SK-N-SH (cell line): Measurements from ENCODE around the gene AFF3. TPM values are rescaled to one million over a fixed set of nuclear protein-coding genes. Genes with fewer than 3 reads are reported as not detected.

Experiments
- CTCF ChIA-PET: fragments of 300-600, 350-600 bp; formaldehyde crosslinking; extraction: SDS; loops from one replicate; lab custom pipeline; 2021; lab: Yijun Ruan, JAX
- POLR2A ChIA-PET: fragments of 350-600 bp; sonication (Branson Sonifier 250); formaldehyde crosslinking; extraction: SDS; loops from one replicate; lab custom pipeline; 2020; ENCODE audit warnings: antibody characterized with exemption, inconsistent platforms; lab: Yijun Ruan, JAX
- DNase-seq: peaks from one replicate; pipeline ENCODE4 v3.0.0; 2012
- H2AFZ ChIP-seq: fragments of 200-600 bp; sonication (generic); 2 replicates; pipeline ENCODE4 v1.8.1; 2016; ENCODE audit warnings: antibody characterized with exemption, mild to moderate bottlenecking, low read depth
- H3F3A ChIP-seq: fragments of 200-600 bp; sonication (generic); replicated peaks from 2 replicates; pipeline ENCODE3; 2016; ENCODE audit warnings: antibody characterized with exemption, mild to moderate bottlenecking; ENCODE audit not compliant: insufficient read depth
- H3K27ac ChIP-seq, 2 experiments: fragments of 200-500 bp in 1 of 2; fragments of 200-600 bp in 1 of 2; sonication (Bioruptor generic) in 1 of 2; sonication (generic), shearing (Covaris generic) in 1 of 2; 2 replicates each; pipeline versions ENCODE4 v1.5.1 to v1.6.1; 2014 to 2016; ENCODE audit warnings: low read depth in 2 of 2, inconsistent platforms in 1 of 2, low read length in 1 of 2, mild to moderate bottlenecking in 1 of 2, mixed read lengths in 1 of 2
- H3K27me3 ChIP-seq: fragments of 200-600 bp; sonication (generic), shearing (Covaris generic); 2 replicates; pipeline ENCODE4 v1.6.1; 2016; ENCODE audit warnings: mixed run types; ENCODE audit not compliant: insufficient read depth
- H3K36me3 ChIP-seq, 2 experiments: fragments of 200-500 bp in 1 of 2; fragments of 200-600 bp in 1 of 2; sonication (Bioruptor generic) in 1 of 2; sonication (generic) in 1 of 2; replicated peaks in 1 of 2; 2 replicates each; pipeline versions ENCODE3 to v1.5.1; 2014 to 2016; ENCODE audit warnings: low read length in 1 of 2, mild to moderate bottlenecking in 1 of 2; ENCODE audit not compliant: insufficient read depth in 2 of 2, control insufficient read depth in 1 of 2
- H3K4me1 ChIP-seq, 2 experiments: fragments of 200-500 bp in 1 of 2; fragments of 200-600 bp in 1 of 2; sonication (Bioruptor generic) in 1 of 2; sonication (generic), shearing (Covaris generic) in 1 of 2; 2 replicates each; pipeline versions ENCODE4 v1.5.1 to v1.6.1; 2014 to 2016; ENCODE audit warnings: low read depth in 1 of 2, low read length in 1 of 2, mixed run types in 1 of 2; ENCODE audit not compliant: insufficient read depth in 2 of 2, control insufficient read depth in 1 of 2
- H3K4me2 ChIP-seq: fragments of 200-600 bp; sonication (generic), shearing (Covaris generic); 2 replicates; pipeline ENCODE4 v1.6.1; 2017; ENCODE audit warnings: mixed run types
- H3K4me3 ChIP-seq, 2 experiments: fragments of 200-500 bp in 1 of 2; fragments of 200-600 bp in 1 of 2; sonication (Bioruptor generic) in 1 of 2; sonication (generic), shearing (Covaris generic) in 1 of 2; 2 replicates each; pipeline versions ENCODE4 v1.5.1 to v1.8.1; 2014 to 2016; ENCODE audit warnings: low read depth in 2 of 2, inconsistent platforms in 1 of 2, low read length in 1 of 2, mild to moderate bottlenecking in 1 of 2, mixed read lengths in 1 of 2, moderate library complexity in 1 of 2
- H3K79me2 ChIP-seq: fragments of 200-600 bp; sonication (generic); 2 replicates; pipeline ENCODE4 v1.8.1; 2017; ENCODE audit warnings: mild to moderate bottlenecking; ENCODE audit not compliant: insufficient read depth
- H3K9ac ChIP-seq: fragments of 200-600 bp; sonication (generic); 2 replicates; pipeline ENCODE4 v1.6.1; 2017; ENCODE audit warnings: mixed run types
- H3K9me2 ChIP-seq: fragments of 200-600 bp; sonication (generic); 2 replicates; pipeline ENCODE4 v1.6.1; 2017; ENCODE audit warnings: mixed run types
- H3K9me3 ChIP-seq: fragments of 200-600 bp; sonication (generic); 2 replicates; pipeline ENCODE4 v1.6.1; 2017; ENCODE audit warnings: mixed run types, mild to moderate bottlenecking, moderate library complexity
- H4K20me1 ChIP-seq: fragments of 200-600 bp; sonication (generic); 2 replicates; pipeline ENCODE4 v1.6.1; 2017; ENCODE audit warnings: mild to moderate bottlenecking, mixed run types; ENCODE audit not compliant: insufficient read depth
- ELF1 ChIP-seq: IDR thresholded peaks from 2 replicates; pipeline ENCODE4 v1.4.0; 2012
- EP300 ChIP-seq, 2 experiments: IDR thresholded peaks; 2 replicates each; pipeline versions ENCODE4 v1.4.0 to v1.6.1; 2012; ENCODE audit warnings: borderline replicate concordance in 1 of 2, low read depth in 1 of 2, low read length in 1 of 2
- FOXM1 ChIP-seq: IDR thresholded peaks from 2 replicates; pipeline ENCODE4 v1.4.0; 2012; ENCODE audit warnings: low read depth, mild to moderate bottlenecking
- GATA2 ChIP-seq: sonication (generic); formaldehyde crosslinking; IDR thresholded peaks from 2 replicates; pipeline ENCODE4 v1.5.0; 2020; ENCODE audit warnings: mild to moderate bottlenecking, missing genetic modification reagents
- NFIC ChIP-seq: IDR thresholded peaks from 2 replicates; pipeline ENCODE4 v1.4.0; 2012; ENCODE audit warnings: borderline replicate concordance
- NRF1 ChIP-seq: IDR thresholded peaks from 2 replicates; pipeline ENCODE4 v1.6.1; 2012; ENCODE audit warnings: low read depth, mild to moderate bottlenecking, low read length
- PBX3 ChIP-seq: IDR thresholded peaks from 2 replicates; pipeline ENCODE4; 2012
- POLR2AphosphoS5 ChIP-seq: IDR thresholded peaks from 2 replicates; pipeline ENCODE4 v1.6.1; 2012; ENCODE audit warnings: low read depth, low read length
- RCOR1 ChIP-seq: fragments of 150-350 bp; IDR thresholded peaks from 2 replicates; pipeline ENCODE4 v1.6.1; 2017; ENCODE audit warnings: antibody characterized with exemption, low read length
- RFX5 ChIP-seq: IDR thresholded peaks from 2 replicates; pipeline ENCODE4 v1.6.1; 2012; ENCODE audit warnings: mild to moderate bottlenecking, improper control_type of control experiment, low read length
- TAF1 ChIP-seq: IDR thresholded peaks from 2 replicates; pipeline ENCODE4 v1.6.1; 2012; ENCODE audit warnings: low read depth, mild to moderate bottlenecking, low read length, moderate library complexity, borderline replicate concordance
- TCF12 ChIP-seq: IDR thresholded peaks from 2 replicates; pipeline ENCODE4 v1.4.0; 2012
- YY1 ChIP-seq: IDR thresholded peaks from 2 replicates; pipeline ENCODE4 v1.4.0; 2012; ENCODE audit warnings: low read depth, mild to moderate bottlenecking
- WGBS: methylation state at CpG from one replicate; pipeline ENCODE4 v1.1.6; 2017; ENCODE audit warnings: low lambda C conversion rate; 5-methylcytosine and 5-hydroxymethylcytosine counted together
- polyA plus RNA-seq, 3 experiments: library from polyadenylated mRNA; depleted of rRNA; stranded (reverse); fragments of >200 nt; gene quantifications; 2 replicates each; pipeline ENCODE4 v1.2.3, GENCODE V29; 2012
- TF ChIP-seq, protein P1 (sequence below): IDR thresholded peaks from 2 replicates; pipeline ENCODE4 v1.4.0; 2012; ENCODE audit warnings: low read depth, borderline replicate concordance
- TF ChIP-seq, protein P2 (sequence below): IDR thresholded peaks from 2 replicates; pipeline ENCODE4 v1.6.1; 2012; ENCODE audit warnings: mild to moderate bottlenecking, low read depth, low read length, moderate library complexity

AFF3 gene
- polyA plus RNA-seq, 1 of the 3 experiments (the other 2 are of a cell fraction), result 0.36 TPM

DNA sequence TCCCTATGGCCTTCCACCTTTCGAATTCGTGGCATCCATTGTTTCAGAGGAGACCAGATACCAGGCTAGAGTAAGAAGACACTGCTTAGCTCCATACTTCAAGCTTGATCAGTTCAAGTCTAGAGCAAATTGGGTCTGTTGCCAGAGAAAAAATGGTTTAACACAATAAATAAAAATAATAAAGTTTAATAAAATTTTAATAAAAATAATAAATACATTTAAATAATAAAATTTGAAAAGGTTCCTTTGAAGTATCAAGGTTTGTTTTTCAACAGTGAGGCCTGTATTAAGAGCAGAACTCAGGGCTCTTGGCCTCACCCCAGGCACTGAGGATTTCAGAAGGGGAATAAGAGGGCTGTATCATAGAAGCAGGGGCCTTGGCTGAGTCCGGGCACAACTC is 547.0 kb downstream of the AFF3 start:
- Histone ChIP-seq H3K9ac (no peak overlapping the region), H3K9me2 (no peaks in the 10 kb centered on the region), H3K79me2 (no peaks in the 10 kb centered on the region), H2AFZ (no peak overlapping the region), H3F3A (no peaks in the 10 kb centered on the region), H4K20me1 (no peaks in the 10 kb centered on the region), H3K9me3 (no peaks in the 10 kb centered on the region), H3K4me2 (no peak overlapping the region), H3K4me1 (peaks cover 0 to 2% of the 10 kb centered on the region in 2 experiments; a peak in 1 of 4 replicates), H3K27ac (no peak overlapping the region), H3K27me3 (no peaks in the 10 kb centered on the region), H3K4me3 (no peak overlapping the region), H3K36me3 (no peaks in the 10 kb centered on the region)
- ChIA-PET POLR2A (interaction anchor here (0.5 kb wide), 1 partner anchor 525 kb away, joined by 4 read pairs; no protein-coding TSS in a partner anchor), CTCF (interaction anchor here (1.1 kb wide), 1 partner anchor 14 kb away, joined by 3 read pairs; no protein-coding TSS in a partner anchor)
- TF ChIP-seq TCF12, result no peak
- 81% methylated on average over 3 of the region's 3 CpGs for WGBS
- no peak for DNase-seq

- Histone ChIP-seq H3K9me3 (no peaks in the 10 kb centered on the region), H3K4me3 (no peak overlapping the region), H4K20me1 (no peaks in the 10 kb centered on the region), H3K9ac (no peak overlapping the region), H2AFZ (no peak overlapping the region), H3K9me2 (no peaks in the 10 kb centered on the region), H3K36me3 (no peaks in the 10 kb centered on the region), H3K27me3 (no peaks in the 10 kb centered on the region), H3K27ac (no peak overlapping the region), H3F3A (no peaks in the 10 kb centered on the region), H3K4me2 (no peak overlapping the region), H3K4me1 (peaks cover 0 to 2% of the 10 kb centered on the region in 2 experiments; a peak in 1 of 4 replicates), H3K79me2 (no peaks in the 10 kb centered on the region)
- TF ChIP-seq NFIC (no peak), TAF1 (no peak), PBX3 (no peak), POLR2AphosphoS5 (no peak), GATA2 (CRISPR knock-in tag) (no peak), FOXM1 (no peak)
- ChIA-PET POLR2A (no interaction called here), CTCF (no interaction called here)
- WGBS, result 86% methylated on average over 28 of the region's 54 CpGs
- DNase-seq, result no peak
These were observed 548.5 kb downstream of the AFF3 start for GRCh38 chr2:99593692-99594427.

DNA sequence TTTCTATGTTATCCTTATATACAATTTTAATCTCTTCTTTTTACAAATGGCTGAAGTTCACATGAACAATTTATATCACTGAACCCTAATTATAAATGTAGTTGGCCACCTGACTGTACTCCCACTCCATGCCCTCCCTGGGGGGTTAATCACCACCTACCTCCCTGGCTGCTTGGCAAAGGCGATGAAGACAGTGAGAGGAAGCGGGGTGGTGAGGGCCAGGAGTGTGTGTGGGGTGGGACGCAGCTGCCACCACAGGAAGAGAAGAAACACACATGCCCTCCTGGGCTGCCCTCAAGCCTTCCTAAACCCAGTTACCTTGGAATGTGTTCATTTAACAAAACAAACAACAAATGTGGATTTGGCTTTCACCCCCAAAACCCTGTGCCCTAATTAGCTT is 565.6 kb downstream of the AFF3 start:
- H2AFZ ChIP-seq, result no peak overlapping the region
- no peak overlapping the region for H3K9ac ChIP-seq
- H3K79me2 ChIP-seq, result no peaks in the 10 kb centered on the region
- H3K4me3 ChIP-seq, result no peak overlapping the region
- no peak for DNase-seq
- POLR2A ChIA-PET, result no interaction called here
- 73% methylated on average over 3 of the region's 3 CpGs for WGBS
- no peaks in the 10 kb centered on the region for H4K20me1 ChIP-seq
- no peak overlapping the region for H3K27ac ChIP-seq
- H3K9me2 ChIP-seq, result no peaks in the 10 kb centered on the region
- H3K4me1 ChIP-seq, result no peaks in the 10 kb centered on the region
- no peak overlapping the region for H3K4me2 ChIP-seq
- H3K27me3 ChIP-seq, result no peaks in the 10 kb centered on the region
- H3K36me3 ChIP-seq, result no peaks in the 10 kb centered on the region
- CTCF ChIA-PET, result no interaction called here
- H3F3A ChIP-seq, result no peaks in the 10 kb centered on the region
- H3K9me3 ChIP-seq, result no peaks in the 10 kb centered on the region
- TF ChIP-seq NFIC, result no peak
- no peak for TF ChIP-seq ELF1
- TF ChIP-seq, protein P1, sequence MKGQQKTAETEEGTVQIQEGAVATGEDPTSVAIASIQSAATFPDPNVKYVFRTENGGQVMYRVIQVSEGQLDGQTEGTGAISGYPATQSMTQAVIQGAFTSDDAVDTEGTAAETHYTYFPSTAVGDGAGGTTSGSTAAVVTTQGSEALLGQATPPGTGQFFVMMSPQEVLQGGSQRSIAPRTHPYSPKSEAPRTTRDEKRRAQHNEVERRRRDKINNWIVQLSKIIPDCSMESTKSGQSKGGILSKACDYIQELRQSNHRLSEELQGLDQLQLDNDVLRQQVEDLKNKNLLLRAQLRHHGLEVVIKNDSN, result no peak
- TF ChIP-seq YY1, result no peak
- TF ChIP-seq NRF1, result no peak
- TF ChIP-seq TAF1, result no peak
- no peak for TF ChIP-seq PBX3
- TF ChIP-seq RCOR1, result no peak
- TF ChIP-seq RFX5, result no peak
- no peak for TF ChIP-seq EP300 (IDR thresholded peaks at IDR 0.05; ENCODE audit: borderline replicate concordance in 1 of 2, low read depth in 1 of 2, low read length in 1 of 2)
- TF ChIP-seq, protein P2, sequence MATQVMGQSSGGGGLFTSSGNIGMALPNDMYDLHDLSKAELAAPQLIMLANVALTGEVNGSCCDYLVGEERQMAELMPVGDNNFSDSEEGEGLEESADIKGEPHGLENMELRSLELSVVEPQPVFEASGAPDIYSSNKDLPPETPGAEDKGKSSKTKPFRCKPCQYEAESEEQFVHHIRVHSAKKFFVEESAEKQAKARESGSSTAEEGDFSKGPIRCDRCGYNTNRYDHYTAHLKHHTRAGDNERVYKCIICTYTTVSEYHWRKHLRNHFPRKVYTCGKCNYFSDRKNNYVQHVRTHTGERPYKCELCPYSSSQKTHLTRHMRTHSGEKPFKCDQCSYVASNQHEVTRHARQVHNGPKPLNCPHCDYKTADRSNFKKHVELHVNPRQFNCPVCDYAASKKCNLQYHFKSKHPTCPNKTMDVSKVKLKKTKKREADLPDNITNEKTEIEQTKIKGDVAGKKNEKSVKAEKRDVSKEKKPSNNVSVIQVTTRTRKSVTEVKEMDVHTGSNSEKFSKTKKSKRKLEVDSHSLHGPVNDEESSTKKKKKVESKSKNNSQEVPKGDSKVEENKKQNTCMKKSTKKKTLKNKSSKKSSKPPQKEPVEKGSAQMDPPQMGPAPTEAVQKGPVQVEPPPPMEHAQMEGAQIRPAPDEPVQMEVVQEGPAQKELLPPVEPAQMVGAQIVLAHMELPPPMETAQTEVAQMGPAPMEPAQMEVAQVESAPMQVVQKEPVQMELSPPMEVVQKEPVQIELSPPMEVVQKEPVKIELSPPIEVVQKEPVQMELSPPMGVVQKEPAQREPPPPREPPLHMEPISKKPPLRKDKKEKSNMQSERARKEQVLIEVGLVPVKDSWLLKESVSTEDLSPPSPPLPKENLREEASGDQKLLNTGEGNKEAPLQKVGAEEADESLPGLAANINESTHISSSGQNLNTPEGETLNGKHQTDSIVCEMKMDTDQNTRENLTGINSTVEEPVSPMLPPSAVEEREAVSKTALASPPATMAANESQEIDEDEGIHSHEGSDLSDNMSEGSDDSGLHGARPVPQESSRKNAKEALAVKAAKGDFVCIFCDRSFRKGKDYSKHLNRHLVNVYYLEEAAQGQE, result no peak
- TF ChIP-seq POLR2AphosphoS5, result no peak
